Neural cell (in vitro differentiated cells): Measurements from ENCODE around the gene YPEL1. TPM values are rescaled to one million over a fixed set of nuclear protein-coding genes. Genes with fewer than 3 reads are reported as not detected.
A peak's percentile ranks its signal among the peaks of the same experiment; 100 is the strongest.

ENCODE experiments used
- H2AFZ ChIP-seq: fragments of 200-600, 300-800 bp; sonication (generic), shearing (Covaris generic); 2 replicates; pipeline ENCODE4 v1.6.0; 2014; ENCODE audit warnings: low read depth, mild to moderate bottlenecking, antibody characterized with exemption, low read length, moderate library complexity
- H3F3A ChIP-seq: fragments of 200-600 bp; shearing (Covaris generic); 2 replicates; pipeline ENCODE4 v1.6.1; 2016; ENCODE audit warnings: mild to moderate bottlenecking, moderate library complexity, mixed read lengths, antibody characterized with exemption, low read length; ENCODE audit not compliant: insufficient read depth, poor library complexity, severe bottlenecking
- H3K27ac ChIP-seq: fragments of 200-600, 300-800 bp; sonication (generic), shearing (Covaris generic); 2 replicates; pipeline ENCODE4 v1.5.1; 2014; ENCODE audit warnings: mild to moderate bottlenecking, low read length, moderate library complexity
- H3K27me3 ChIP-seq: fragments of 300-800, 200-600 bp; sonication (generic), shearing (Covaris generic); 2 replicates; pipeline ENCODE4 v1.6.0; 2014; ENCODE audit warnings: mild to moderate bottlenecking, low read depth, low read length, moderate library complexity; ENCODE audit not compliant: insufficient read depth
- H3K36me3 ChIP-seq: fragments of 300-800, 200-600 bp; sonication (generic), shearing (Covaris generic); 2 replicates; pipeline ENCODE4 v1.5.1; 2014; ENCODE audit warnings: mild to moderate bottlenecking, antibody characterized with exemption, low read length, moderate library complexity; ENCODE audit not compliant: insufficient read depth
- H3K4me2 ChIP-seq: fragments of 300-800, 200-600 bp; sonication (generic), shearing (Covaris generic); 2 replicates; pipeline ENCODE4 v1.6.0; 2014; ENCODE audit warnings: mild to moderate bottlenecking, low read length
- H3K4me3 ChIP-seq: fragments of 300-800, 200-600 bp; sonication (generic), shearing (Covaris generic); 2 replicates; pipeline ENCODE4 v1.5.1; 2014; ENCODE audit warnings: mild to moderate bottlenecking, low read length, moderate library complexity
- H3K79me2 ChIP-seq: fragments of 200-600 bp; shearing (Covaris generic); replicated peaks from 2 replicates; pipeline ENCODE4 v1.6.0; 2014; ENCODE audit warnings: mild to moderate bottlenecking, low read length, moderate library complexity; ENCODE audit not compliant: insufficient read depth
- H3K9ac ChIP-seq: fragments of 300-800, 200-600 bp; sonication (generic), shearing (Covaris generic); 2 replicates; pipeline ENCODE4 v1.6.1; 2016; ENCODE audit warnings: mild to moderate bottlenecking, low read length, mixed read lengths
- H3K9me2 ChIP-seq: fragments of 200-600 bp; shearing (Covaris generic); 2 replicates; pipeline ENCODE4 v1.6.1; 2016; ENCODE audit warnings: mild to moderate bottlenecking, low read length, mixed read lengths; ENCODE audit not compliant: insufficient read depth
- H3K9me3 ChIP-seq: fragments of 200-600, 300-800 bp; sonication (generic), shearing (Covaris generic); 2 replicates; pipeline ENCODE4 v1.6.1; 2016; ENCODE audit warnings: mild to moderate bottlenecking, mixed run types, low read length, moderate library complexity, mixed read lengths
- H4K20me1 ChIP-seq: fragments of 200-600 bp; shearing (Covaris generic); 2 replicates; pipeline ENCODE4 v1.6.1; 2016; ENCODE audit warnings: mild to moderate bottlenecking, mixed run types; ENCODE audit not compliant: insufficient read depth
- CTCF ChIP-seq: fragments of 450-650 bp; IDR thresholded peaks from 2 replicates; pipeline ENCODE4 v1.5.1; 2014; ENCODE audit warnings: antibody characterized with exemption, mild to moderate bottlenecking, moderate library complexity; ENCODE audit not compliant: poor library complexity, severe bottlenecking
- EP300 ChIP-seq: fragments of 450-650 bp; conservative IDR thresholded peaks from 2 replicates; pipeline ENCODE4 v1.6.1; 2014; ENCODE audit warnings: antibody characterized with exemption, mild to moderate bottlenecking, moderate library complexity; ENCODE audit not compliant: poor library complexity, severe bottlenecking
- EZH2 ChIP-seq: fragments of 200-600, 300-800 bp; shearing (Covaris generic), sonication (generic); IDR thresholded peaks from 2 replicates; pipeline ENCODE4 v1.6.1; 2014; ENCODE audit warnings: antibody characterized with exemption, low read length, borderline replicate concordance, mild to moderate bottlenecking; ENCODE audit not compliant: insufficient read depth, poor library complexity, severe bottlenecking
- MXI1 ChIP-seq: fragments of 450-650 bp; conservative IDR thresholded peaks from 2 replicates; pipeline ENCODE4 v1.6.1; 2014; ENCODE audit warnings: antibody characterized with exemption, mild to moderate bottlenecking; ENCODE audit not compliant: poor library complexity, severe bottlenecking
- POLR2AphosphoS5 ChIP-seq: IDR thresholded peaks from 2 replicates; pipeline ENCODE4 v1.6.1; 2012
- RAD21 ChIP-seq: fragments of 450-650 bp; conservative IDR thresholded peaks from 2 replicates; pipeline ENCODE4 v1.6.1; 2014; ENCODE audit warnings: antibody characterized with exemption, mild to moderate bottlenecking, moderate library complexity
- REST ChIP-seq: IDR thresholded peaks from 2 replicates; pipeline ENCODE4 v1.6.1; 2012; ENCODE audit warnings: borderline replicate concordance
- SMC3 ChIP-seq: fragments of 450-650 bp; conservative IDR thresholded peaks from 2 replicates; pipeline ENCODE4 v1.6.1; 2014; ENCODE audit warnings: antibody characterized with exemption, mild to moderate bottlenecking, moderate library complexity; ENCODE audit not compliant: poor library complexity
- TAF1 ChIP-seq: IDR thresholded peaks from 2 replicates; pipeline ENCODE4 v1.6.1; 2012; ENCODE audit warnings: low read depth
- polyA plus RNA-seq: library from polyadenylated mRNA; depleted of rRNA; stranded (reverse); fragments of >200 nt; gene quantifications from 2 replicates; pipeline ENCODE4 v1.2.3, GENCODE V29; 2014

Gene YPEL1
- polyA plus RNA-seq, 1 donor from 2014 or later: 38.0 TPM

GRCh38 chr22:21713428-21714058 is 22.1 kb downstream of the YPEL1 start:
- Histone ChIP-seq H2AFZ (no peak overlapping the region), H3K9me3 (no peaks in the 10 kb centered on the region), H3F3A (no peaks in the 10 kb centered on the region), H4K20me1 (no peaks in the 10 kb centered on the region), H3K4me2 (no peak overlapping the region), H3K36me3 (no peaks in the 10 kb centered on the region), H3K9me2 (no peaks in the 10 kb centered on the region), H3K79me2 (peaks cover 4% of the 10 kb centered on the region), H3K4me3 (no peak overlapping the region), H3K27ac (peak overlapping the region; percentile 29), H3K9ac (peak overlapping the region; percentile 27), H3K27me3 (no peaks in the 10 kb centered on the region)
- TF ChIP-seq MXI1: peak; percentile 14
- TF ChIP-seq SMC3: no peak

GRCh38 chr22:21712751-21713427 is 22.7 kb downstream of the YPEL1 start:
- H3K9ac ChIP-seq: peak overlapping the region; percentile 27
- H3K27ac ChIP-seq: peak overlapping the region; percentile 29
- no peaks in the 10 kb centered on the region for H3F3A ChIP-seq
- H3K27me3 ChIP-seq: no peaks in the 10 kb centered on the region
- H3K4me2 ChIP-seq: no peak overlapping the region
- H2AFZ ChIP-seq: no peak overlapping the region
- no peaks in the 10 kb centered on the region for H3K36me3 ChIP-seq
- H3K9me3 ChIP-seq: no peaks in the 10 kb centered on the region
- peaks cover 4% of the 10 kb centered on the region for H3K79me2 ChIP-seq
- H4K20me1 ChIP-seq: no peaks in the 10 kb centered on the region
- TF ChIP-seq SMC3: peak; percentile 80
- peak; percentile 85 for TF ChIP-seq CTCF
- peak; percentile 32 for TF ChIP-seq MXI1
- TF ChIP-seq POLR2AphosphoS5: no peak
- TF ChIP-seq EP300: no peak
- no peak for TF ChIP-seq TAF1
- TF ChIP-seq EZH2: no peak
- no peak for TF ChIP-seq REST
- peak; percentile 78 for TF ChIP-seq RAD21
- H3K9me2 ChIP-seq: no peaks in the 10 kb centered on the region
- no peak overlapping the region for H3K4me3 ChIP-seq
